SK-N-SH (cell line): ENCODE measurements around the gene MACROD1.

Source experiments
- CHD2 ChIP-seq: fragments of 150-350 bp; IDR thresholded peaks from 2 replicates; pipeline ENCODE4 v1.6.1; 2018; ENCODE audit warnings: low read length; ENCODE audit not compliant: partially characterized antibody
- NFIC ChIP-seq: IDR thresholded peaks from 2 replicates; pipeline ENCODE4 v1.4.0; 2012; ENCODE audit warnings: borderline replicate concordance
- POLR2AphosphoS5 ChIP-seq: IDR thresholded peaks from 2 replicates; pipeline ENCODE4 v1.6.1; 2012; ENCODE audit warnings: low read depth, low read length
- RAD21 ChIP-seq: IDR thresholded peaks from 2 replicates; pipeline ENCODE4 v1.6.1; 2012; ENCODE audit warnings: mild to moderate bottlenecking, low read length

GRCh38 chr11:64065141-64065465, 100.8 kb downstream of the MACROD1 start:
- no peak for TF ChIP-seq RAD21
- TF ChIP-seq CHD2 = no peak
- no peak for TF ChIP-seq NFIC
- TF ChIP-seq POLR2AphosphoS5 = no peak
